Activated gamma-delta T cell treated with anti-CD3 and anti-CD28 coated beads, Interleukin-2, amount 50 U/mL, for 16 hours (primary cell): ENCODE results near the gene SUGT1.
"Not testable (repeated sequence)": the region's sequence is repeated elsewhere in the genome, so short reads cannot be mapped to it uniquely, and the experiment has no call there.

Experiments
- DNase-seq: peaks from one replicate; pipeline ENCODE4 v3.0.0-alpha.2; 2020; ENCODE audit warnings: low read depth

Gene SUGT1

GRCh38 chr13:52669677-52670076, 17.0 kb downstream of the SUGT1 start:
- DNase-seq, result no peak

GRCh38 chr13:52670726-52671125, 18.1 kb downstream of the SUGT1 start:
- DNase-seq, result no peak

GRCh38 chr13:52673465-52673864, 20.8 kb downstream of the SUGT1 start:
- DNase-seq, result no peak

- DNase-seq, result no peak
Measured at GRCh38 chr13:52677823-52678222, 25.2 kb downstream of the SUGT1 start.

GRCh38 chr13:52685806-52686205, 33.2 kb downstream of the SUGT1 start:
- DNase-seq, result not testable (repeated sequence)

- DNase-seq, result no peak
Measured at GRCh38 chr13:52686376-52686775, 33.7 kb downstream of the SUGT1 start.

GRCh38 chr13:52695856-52696255, 43.2 kb downstream of the SUGT1 start:
- no peak for DNase-seq

- no peak for DNase-seq
Measured at GRCh38 chr13:52696566-52696965, 43.9 kb downstream of the SUGT1 start.

- no peak for DNase-seq
Measured at GRCh38 chr13:52701728-52702465, 49.3 kb downstream of the SUGT1 start.

GRCh38 chr13:52703482-52703881, 50.8 kb downstream of the SUGT1 start:
- DNase-seq, result no peak

GRCh38 chr13:52706081-52706480, 53.4 kb downstream of the SUGT1 start:
- DNase-seq, result no peak

GRCh38 chr13:52707375-52707774, 54.7 kb downstream of the SUGT1 start:
- no peak for DNase-seq

GRCh38 chr13:52708266-52708665, 55.6 kb downstream of the SUGT1 start:
- DNase-seq, result not testable (repeated sequence)

- DNase-seq, result no peak
Measured at GRCh38 chr13:52711286-52711685, 58.6 kb downstream of the SUGT1 start.

GRCh38 chr13:52712385-52712784, 59.7 kb downstream of the SUGT1 start:
- no peak for DNase-seq

GRCh38 chr13:52713894-52714293, 61.3 kb downstream of the SUGT1 start:
- no peak for DNase-seq

GRCh38 chr13:52720904-52721303, 68.3 kb downstream of the SUGT1 start:
- DNase-seq, result not testable (repeated sequence)

- not testable (repeated sequence) for DNase-seq
Measured at GRCh38 chr13:52721356-52721755, 68.7 kb downstream of the SUGT1 start.

- no peak for DNase-seq
Measured at GRCh38 chr13:52723181-52723580, 70.5 kb downstream of the SUGT1 start.

GRCh38 chr13:52725302-52725701, 72.7 kb downstream of the SUGT1 start:
- DNase-seq, result no peak

- no peak for DNase-seq
Measured at GRCh38 chr13:52726258-52726657, 73.6 kb downstream of the SUGT1 start.

GRCh38 chr13:52734075-52734623, 81.5 kb downstream of the SUGT1 start:
- no peak for DNase-seq

- DNase-seq, result no peak
Measured at GRCh38 chr13:52736891-52737290, 84.3 kb downstream of the SUGT1 start.

GRCh38 chr13:52737451-52737850, 84.8 kb downstream of the SUGT1 start:
- DNase-seq, result no peak
